Embryonic facial prominence (tissue), 1 donor: ENCODE measurements around the gene PEAR1.

Experiments used
- DNase-seq: peaks from one replicate; pipeline ENCODE4 v3.0.0-alpha.2; 2016; ENCODE audit errors: extremely low spot score

Gene PEAR1

DNA sequence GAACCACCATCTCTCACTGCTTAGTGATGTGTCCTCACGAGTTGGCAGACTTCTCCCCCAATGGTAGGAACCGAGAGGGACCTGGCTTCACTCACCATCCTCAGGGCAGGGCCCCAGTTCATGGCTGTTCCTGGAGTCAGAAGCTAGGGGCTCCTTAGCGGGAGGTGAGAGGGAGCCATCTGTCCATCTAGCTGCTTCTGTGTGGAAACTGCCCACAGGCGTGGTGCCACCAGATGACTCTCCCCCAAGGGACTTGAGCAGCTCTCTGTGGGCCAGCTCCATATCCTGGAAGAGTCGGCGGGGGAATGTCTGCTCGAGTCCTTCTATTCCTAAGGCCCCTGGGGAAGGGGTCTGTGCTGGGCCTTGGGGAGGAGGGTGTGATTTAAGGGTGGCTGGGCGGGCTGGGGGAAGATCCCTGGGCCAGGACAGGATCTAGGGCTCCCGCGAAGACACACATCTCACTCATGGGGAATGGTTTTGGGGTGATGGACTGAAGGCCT, 43.3 kb downstream of the PEAR1 start:
- DNase-seq: no peak

DNA sequence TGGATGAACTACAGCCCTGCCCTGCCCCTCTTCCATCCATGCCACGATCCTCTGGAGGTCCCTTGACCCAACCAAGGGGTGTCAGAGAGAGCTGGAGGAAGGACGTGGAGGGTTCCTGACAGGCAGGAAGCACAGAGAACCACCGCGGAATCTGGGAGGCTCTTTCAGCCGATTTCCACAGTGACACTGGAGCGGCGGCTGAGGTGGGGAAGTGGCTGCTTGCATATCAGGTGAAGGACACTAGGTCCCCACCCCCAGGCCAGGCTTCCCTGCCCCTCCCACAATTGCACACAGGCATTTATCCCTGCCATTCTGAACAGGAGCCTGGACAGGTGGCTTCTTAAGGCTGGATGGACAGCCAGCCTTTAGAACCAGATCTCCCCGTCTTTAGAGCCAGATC, 44.4 kb downstream of the PEAR1 start:
- DNase-seq: no peak

DNA sequence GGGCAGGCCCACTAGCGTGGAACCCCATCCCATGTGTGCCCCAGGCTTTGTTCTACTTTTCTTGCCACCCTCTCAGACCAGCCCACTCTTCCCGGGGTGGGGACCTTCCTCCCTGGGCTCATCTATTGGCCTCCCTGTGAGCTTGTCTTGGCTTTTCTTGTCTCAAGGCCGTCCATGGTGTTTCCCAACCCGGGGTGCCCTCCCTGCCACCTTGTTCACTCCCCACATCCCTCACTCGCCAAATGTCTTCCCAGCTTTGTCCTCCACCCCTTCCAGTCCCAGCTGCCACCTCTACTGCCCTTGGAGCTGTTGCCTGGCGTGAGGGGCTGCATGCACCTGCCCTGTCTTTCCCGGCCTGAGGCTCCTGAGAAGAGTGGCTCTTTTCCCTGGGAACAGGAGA, 45.3 kb downstream of the PEAR1 start:
- no peak for DNase-seq

DNA sequence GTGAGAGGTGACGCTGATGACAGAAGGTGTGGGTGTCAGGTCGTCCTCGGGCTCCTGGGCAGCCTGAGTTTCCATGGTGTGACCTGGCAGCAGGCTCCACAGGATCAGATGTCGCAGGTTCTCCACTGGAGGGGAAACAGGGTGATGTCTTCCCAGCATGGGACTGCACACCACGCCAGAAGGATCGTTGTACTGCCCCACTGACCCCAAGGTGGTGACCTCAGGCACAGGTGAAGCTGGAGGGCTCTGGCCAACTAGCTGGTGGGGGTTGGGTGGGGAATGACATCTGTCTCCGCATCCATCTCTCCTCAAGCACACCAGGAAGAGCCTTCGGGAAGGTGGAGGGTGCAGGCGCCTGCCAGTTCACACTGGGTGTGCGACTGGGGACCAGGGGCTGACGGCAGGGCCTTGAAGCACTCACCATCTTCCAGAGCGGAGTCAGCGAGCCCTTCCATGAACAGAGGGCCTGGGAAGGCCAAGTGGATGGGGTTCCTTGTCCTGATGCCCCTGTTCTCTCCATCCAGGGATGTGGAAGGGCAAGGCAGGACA, 46.3 kb downstream of the PEAR1 start:
- no peak for DNase-seq

DNA sequence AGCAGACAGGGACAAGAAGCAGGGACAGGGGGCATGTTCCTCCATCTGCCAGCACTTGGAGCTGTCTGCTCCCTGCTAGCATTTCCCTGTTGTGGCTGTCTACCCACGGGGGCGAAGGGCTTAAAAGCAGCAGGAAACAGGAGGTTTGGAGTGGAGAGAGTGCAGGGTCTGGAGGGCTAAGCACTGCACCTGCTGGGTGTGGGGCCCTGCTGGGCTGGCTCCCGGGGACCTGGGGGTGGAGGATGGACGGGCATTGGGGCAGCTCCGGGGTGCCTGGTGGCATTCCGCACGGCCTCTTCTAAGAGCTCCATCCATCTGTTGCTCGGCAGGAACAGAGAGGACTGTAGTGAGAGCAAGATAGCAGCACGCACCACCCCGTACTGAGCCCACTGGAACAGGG, 48.2 kb downstream of the PEAR1 start:
- no peak for DNase-seq

DNA sequence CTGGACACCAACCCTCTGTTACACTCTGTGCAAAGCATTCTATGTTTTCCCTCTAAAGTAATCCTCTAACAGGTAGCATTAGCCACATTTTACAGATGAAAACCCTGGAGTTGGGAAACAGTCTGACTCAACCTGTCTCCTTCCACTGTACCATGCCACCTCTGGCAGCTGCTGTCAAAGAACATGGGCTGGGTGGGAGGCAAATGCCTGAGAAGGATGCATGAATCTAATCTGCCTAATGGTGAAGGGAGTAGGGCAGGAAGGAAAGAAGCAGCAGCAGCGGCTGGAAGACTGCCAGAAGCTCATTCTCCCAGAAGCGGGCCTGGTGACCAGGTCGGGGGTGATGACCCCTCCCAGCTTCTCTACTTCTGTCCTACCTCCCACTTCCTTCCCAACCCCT, 48.7 kb downstream of the PEAR1 start:
- no peak for DNase-seq

DNA sequence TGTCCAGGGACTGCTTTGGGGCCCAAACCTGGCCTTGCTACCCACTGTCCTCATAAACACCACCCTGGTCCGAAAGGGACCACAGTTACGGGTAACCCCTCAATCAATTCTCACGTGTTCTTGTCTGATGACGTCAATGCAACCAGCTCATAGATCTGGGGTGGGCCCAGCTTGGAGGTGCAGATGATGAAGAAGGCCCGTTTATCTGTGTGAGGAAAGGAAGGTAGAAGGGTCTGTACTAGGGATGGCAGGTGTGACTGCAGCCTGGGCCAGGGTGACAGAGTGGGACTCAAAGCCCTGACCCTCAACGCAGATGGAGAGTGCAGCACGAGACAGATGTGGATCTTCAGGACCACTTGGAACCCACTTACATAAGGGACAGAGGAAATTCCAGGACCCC, 49.1 kb downstream of the PEAR1 start:
- no peak for DNase-seq

DNA sequence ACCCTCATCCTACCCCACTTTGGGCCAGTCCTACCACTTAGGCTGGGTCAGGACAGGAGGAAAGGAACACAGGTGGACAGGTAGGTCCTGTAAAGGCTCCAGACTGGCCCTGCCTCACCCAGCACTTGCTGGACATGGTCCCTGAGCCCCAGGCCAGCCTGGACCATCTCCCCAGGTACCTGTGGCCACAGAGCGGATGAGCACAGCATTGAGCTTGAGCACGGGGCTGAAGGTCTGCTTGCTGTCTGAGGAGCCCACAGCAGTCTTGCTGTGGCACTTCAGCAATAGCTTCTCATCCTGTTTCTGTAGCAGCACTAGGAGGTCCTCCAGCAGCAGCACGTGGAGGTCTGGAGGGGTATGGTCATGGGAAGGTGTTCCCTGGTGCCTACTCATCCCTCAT, 50.2 kb downstream of the PEAR1 start:
- no peak for DNase-seq

DNA sequence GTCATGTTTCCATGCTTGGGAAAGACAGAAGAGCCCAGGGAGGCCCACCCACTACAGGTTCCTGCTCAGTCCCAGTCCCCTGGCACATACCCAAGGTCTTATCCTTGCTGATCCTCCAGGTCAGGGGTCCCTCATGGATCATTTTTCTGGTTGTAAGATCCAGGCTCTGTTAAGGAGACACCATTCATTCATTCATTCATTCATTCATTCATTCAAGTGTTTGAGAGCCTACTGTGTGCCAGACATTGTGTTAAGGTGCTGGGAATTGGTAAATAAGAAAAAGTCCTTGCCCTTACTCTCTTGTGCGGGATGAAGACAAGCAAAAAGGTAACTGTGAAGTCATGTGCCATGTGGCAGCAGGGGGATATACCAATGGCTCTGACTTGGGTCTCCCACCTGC, 50.8 kb downstream of the PEAR1 start:
- no peak for DNase-seq

DNA sequence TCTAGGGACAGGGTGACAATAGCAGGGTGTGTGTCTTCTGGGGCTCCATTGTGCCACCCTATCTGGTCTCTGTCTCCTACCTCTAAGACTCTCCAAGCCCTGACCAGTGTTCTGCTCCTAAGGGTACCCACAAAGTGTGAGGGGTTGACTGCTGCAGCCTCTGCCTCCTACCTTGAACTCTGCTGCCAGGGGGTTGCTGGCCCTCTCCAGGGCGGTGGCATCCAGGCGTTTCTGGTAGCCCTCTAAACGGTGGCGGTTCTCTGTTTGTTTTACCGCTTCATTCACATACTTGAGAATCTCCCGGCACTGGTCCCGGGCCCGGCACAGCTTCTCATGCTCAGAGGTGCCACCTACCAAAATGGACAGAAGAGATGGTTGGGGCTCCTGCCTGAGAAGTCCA, 51.3 kb downstream of the PEAR1 start:
- no peak for DNase-seq

DNA sequence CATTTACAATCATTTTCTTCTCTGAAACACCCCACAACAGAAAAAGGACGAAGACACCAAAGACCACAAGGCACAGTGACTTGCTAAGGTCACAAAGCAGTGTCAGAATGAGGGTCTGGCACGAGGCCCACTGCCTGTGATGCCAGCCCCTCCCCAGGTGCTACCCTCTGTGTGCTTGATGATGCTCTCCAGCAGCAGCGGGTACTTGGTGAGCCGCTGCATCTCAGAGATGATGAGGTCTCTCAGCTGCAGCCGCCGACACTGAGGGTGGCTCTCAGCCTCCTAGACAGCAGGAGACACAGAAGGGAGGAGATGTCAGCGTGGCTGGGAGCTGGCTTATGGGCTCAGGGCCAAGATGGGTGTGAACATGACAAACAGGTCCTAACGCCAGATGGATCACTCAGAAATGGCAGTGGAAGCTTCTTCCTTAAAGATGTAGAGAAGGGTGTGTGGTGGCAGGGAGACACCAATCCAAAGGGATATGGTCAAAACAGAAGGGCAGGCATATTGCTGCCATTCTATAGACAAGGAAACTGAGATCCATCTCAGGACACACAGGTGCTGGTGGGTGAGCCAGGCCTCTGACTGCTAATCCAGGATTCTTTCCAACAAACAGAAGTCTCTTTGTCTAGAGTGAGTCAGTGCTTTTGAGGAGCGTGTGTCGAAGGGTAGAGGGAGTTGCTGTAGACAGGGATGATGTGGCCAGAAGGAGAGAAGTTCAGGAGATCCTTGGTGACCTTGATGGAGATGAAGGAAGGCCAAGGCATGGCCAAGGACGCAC, 52.6 kb downstream of the PEAR1 start:
- no peak for DNase-seq

DNA sequence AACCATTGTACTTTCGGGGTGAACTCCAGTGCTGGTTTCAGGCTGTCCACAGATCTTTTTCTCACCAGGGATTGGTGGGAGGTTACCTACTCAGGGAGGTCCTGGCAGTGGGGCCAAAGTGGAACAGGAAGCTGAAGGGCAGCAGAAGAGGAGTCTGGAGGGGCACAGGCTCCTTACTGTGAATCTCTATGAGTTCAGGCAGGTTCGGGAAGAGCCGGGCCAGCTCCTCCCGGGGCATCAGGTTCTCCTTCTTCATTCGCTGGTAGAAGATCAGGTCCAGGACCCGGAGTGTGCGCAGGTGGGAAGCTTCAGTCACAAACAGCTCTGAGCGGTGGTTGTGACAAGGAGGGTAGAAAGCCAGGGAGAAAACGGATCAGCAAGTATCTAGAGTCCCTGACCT, 53.6 kb downstream of the PEAR1 start:
- no peak for DNase-seq

DNA sequence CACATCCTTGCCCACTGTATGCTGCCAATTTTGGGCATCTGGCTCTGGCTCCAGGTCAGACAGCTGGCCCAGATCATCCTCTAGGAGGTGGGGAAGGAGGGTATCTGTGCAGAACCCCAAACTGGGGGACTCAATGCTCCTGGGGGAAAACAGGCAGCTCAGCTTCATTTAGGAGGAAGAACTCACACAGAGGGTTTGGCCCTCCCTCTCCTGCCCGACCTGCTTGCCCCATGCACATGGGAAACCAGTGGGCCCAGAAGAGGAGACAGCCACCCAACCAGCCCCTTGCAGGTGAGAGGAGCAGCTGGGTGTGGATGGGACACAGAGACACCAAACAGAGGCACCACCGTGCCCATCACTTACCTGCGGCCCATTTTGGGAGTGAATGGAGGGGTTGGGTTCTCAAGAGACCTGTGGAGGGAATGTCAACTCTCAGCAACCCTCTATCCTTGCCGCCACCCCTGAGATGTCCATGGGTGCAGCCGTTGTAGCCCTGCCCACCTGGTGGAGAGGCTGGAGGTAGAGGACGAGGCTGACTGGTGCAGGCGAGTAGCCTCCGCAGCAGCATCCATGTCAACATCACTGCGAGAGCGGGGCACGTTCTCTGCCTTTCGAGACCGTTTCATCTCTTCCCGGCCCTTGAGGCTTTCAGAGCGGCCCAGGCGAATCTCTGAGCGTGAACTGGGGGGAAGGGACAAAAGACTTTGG, 54.5 kb downstream of the PEAR1 start:
- DNase-seq: no peak

DNA sequence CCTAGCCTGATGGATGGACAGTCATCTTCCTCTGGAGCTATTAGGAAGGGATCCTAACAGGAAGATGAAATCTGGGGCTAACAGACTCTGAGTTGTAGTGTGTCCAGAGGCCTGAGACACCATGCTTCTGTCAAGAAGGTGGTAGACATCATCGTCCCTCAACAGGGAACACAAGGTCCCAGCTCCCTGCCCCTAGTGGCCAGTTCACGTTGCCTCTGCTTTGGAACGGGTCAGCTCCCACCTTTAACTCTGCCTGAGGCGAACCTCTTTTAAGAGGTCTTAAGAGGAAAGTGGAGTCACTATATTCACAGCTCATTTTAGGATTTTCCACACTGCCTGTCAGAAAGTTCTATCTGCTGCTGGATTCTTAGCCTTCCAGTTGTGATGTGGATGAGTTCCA, 55.2 kb downstream of the PEAR1 start:
- DNase-seq: no peak

DNA sequence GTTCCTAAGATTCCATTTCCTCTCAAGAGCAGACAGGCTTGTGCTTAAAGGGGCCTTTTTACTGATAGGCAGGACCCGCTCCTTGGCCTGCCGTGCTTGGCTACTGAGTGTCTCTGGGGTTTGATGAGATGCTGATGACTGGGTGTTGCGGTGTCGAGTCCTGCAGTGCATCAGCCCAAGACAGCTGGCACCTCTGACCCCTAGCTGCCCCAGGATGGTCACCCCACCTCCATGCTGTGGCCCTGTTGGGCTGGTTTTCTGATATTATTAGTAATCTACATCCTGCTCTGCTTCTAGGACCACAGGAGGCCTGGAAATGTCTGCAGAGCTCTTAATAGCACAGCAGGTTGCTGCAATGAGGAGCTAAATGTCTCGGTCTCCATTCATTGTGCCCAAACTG, 55.6 kb downstream of the PEAR1 start:
- no peak for DNase-seq

DNA sequence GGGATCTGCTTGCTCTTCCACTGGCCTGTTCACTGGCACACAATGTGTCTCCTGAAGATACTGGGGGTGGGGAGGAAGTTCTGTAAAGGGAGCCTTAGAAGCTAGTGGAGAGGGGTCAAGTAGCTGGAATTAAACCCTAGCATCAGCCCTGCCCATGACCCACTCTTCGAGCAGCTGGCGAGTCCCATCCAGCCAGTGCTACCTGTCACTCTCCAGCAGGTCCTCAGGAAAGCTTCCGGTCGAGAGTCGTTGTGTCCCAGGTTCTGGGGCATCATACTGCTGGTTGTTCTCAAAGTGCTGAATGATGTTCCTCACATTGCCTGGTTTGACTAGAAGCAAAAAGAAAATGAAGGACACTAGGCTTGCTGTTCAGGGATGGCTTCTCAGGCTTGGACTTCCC, 57.9 kb downstream of the PEAR1 start:
- DNase-seq: no peak

DNA sequence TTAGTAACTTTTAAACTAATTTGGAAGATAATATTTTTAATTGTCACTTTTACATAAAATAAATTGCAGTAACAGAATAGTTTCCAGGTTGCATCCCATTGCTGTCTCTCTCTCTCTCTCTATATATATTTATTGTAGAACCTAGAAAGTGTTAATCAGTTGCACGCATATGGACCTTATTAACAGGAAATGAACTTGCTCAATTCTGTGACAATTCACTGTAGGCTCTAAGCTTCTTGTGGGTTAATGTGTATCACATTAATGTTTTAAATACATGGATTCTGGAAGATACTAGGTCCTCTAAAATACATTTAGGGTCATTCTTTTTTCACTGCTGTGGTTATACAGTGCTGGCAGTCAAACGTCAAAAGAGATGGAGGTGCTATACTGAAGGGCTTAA, 60.1 kb downstream of the PEAR1 start:
- no peak for DNase-seq

DNA sequence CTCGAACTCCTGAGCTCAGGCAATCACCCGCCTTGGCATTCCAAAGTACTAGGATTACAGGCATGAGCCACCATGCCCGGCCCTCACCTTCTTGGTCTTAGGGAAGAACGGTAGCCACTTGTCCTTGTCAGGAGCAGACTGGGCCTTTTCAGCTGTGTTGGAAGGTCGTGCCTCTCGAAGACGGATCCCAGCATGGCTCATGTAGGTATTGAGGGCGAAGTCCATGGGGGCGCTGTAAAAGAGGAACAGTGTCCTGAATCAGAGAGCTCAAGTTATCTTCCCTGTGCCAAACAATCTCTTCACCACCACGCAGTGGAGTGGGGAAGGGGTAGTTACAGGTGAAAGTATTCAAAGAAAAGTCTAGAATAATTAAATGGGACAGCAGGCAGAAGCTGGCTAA, 62.8 kb downstream of the PEAR1 start:
- no peak for DNase-seq

DNA sequence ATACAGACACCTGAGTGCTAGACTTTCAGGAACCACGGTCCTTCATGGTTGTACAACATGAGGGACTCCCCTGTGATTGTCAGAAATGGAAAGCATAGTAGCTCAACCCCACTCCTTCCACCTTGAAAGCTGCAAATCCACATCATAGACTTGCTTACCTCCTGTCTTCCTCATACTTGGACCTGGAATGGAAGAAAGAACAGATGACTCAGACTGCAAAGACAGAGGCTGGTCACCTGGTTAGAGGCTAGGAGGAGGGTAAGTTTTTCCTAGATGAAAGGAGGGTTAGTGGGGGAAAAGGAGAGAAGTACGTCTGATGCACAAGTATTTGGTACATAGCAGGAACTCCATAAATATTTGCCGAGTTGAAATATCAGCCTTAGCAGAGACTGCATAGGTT, 64.1 kb downstream of the PEAR1 start:
- DNase-seq: no peak

DNA sequence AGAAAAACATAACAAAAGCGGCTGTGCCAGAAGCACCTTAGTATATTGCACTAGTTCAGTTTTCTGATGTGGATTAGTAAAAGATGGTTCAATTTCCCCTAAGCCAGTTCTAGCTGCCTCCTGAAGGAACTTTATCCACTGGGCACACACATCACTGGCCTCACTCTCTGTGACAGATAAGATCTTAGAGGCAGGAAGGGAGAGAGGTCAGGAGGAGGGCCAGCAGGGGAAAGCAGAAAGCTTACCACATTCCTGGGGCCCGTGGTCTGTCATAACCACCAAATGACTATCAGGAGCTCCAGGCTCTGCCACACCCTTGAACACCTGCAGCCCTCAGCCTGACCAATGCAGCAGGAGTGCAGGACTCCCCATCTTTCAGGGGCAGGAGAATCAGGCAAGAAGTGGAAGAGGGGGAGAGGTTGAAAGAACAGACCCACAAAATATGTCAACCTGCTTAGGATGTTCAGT, 64.8 kb downstream of the PEAR1 start:
- no peak for DNase-seq

DNA sequence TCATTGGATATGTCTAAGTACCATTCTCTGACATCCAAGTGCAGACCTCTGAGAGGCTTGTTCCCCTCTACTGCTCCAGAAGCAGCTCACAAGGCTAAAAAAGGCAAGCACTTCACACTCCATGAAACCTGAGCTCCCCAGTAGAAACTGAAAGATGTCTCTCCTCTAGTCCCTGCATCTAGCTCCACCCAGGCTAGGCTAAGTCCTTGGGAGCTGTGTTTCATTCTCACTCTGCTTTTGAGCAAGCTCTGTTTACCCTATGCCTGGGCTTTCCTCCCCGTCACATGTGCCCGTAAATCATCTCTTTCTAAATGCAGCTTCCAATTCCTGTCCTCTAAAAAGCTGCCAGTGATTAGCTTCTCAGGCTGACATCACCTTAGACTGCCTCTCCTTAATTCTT, 65.9 kb downstream of the PEAR1 start:
- DNase-seq: no peak

DNA sequence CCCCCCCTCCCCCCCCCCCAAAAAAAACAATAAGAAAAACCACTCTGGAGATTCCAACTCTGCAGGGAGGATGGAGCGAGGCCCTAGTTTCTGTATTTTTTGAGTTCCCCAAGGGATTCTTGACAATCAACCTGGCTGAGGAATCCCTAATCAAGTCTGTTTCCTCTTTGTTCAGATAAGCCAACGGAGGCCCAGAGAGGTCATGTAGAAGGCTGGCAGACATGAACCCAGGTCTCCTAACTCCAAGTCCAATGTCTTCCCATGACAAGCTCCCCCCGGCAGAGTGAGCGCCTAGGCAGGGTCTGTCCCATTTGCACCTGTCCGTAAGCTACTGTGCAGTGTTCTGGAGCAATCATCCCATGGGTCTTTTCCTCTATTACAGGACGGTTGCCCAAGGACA, 66.4 kb downstream of the PEAR1 start:
- DNase-seq: no peak

DNA sequence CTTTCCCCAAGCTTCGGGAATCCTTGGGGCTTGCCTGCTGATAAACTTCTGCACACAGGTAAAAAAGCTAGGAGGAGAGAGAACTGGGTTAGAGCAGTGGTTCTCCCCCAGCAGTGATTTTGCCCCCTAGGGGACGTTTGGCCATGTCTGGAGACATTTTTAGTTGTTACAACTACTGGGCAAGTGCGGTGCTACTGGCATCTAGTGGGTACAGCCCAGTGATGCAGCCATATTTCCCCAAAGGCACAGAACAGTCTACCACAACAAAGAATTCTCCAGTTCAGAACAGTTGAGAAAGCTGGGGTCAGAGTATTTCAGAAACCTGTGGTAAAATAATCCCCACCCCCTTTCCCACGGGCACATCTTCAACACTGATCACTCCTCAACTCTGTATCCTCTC, 68.2 kb downstream of the PEAR1 start:
- DNase-seq: no peak
